GM12878 (cell line): Measurements from ENCODE around the gene PRKN. TPM values are rescaled to one million over a fixed set of nuclear protein-coding genes. Genes with fewer than 3 reads are reported as not detected.

Experiments used
- ATAC-seq: fragments of 200-7000 bp; cut with Tn5 transposase; 3 replicates; pipeline ENCODE4 v1.9.1; 2020; ENCODE audit warnings: mild to moderate bottlenecking, moderate library complexity
- BruUV-seq: library from RNA; stranded (reverse); fragments of 400-500 nt; replicated peaks from 2 replicates; lab custom pipeline; 2021; lab: Mats Ljungman, UMichigan
- CTCF ChIA-PET: fragments of 300-600 bp; sonication (Branson Sonifier 250); formaldehyde crosslinking; extraction: SDS; loops from one replicate; lab custom pipeline; 2021; ENCODE audit warnings: inconsistent platforms; lab: Yijun Ruan, JAX
- POLR2A ChIA-PET: fragments of 350-600 bp; formaldehyde crosslinking; extraction: SDS; loops from one replicate; lab custom pipeline; 2021; ENCODE audit warnings: inconsistent platforms; lab: Charles Lee
- RAD21 ChIA-PET: fragments of 300-600 bp; sonication (Branson Sonifier 250); formaldehyde crosslinking; loops from one replicate; lab custom pipeline; 2023; ENCODE audit warnings: antibody characterized with exemption; ENCODE audit not compliant: unreplicated experiment; lab: Charles Lee
- SMC1A ChIA-PET: fragments of 300-600 bp; sonication (Branson Sonifier 250); formaldehyde crosslinking; loops from one replicate; lab custom pipeline; 2023; ENCODE audit not compliant: unreplicated experiment, uncharacterized antibody; lab: Charles Lee
- DNase-seq: peaks from one replicate; pipeline ENCODE4 v3.0.0-alpha.2; 2011; ENCODE audit warnings: low read depth, low spot score
- FAIRE-seq: peaks from 3 replicates; lab custom pipeline; 2011; peaks lifted over from hg19 to GRCh38; lab: Jason Lieb, UNC
- H2AFZ ChIP-seq: 2 replicates; pipeline ENCODE4 v1.6.0; 2011; ENCODE audit warnings: low read depth, low read length, control low read depth; ENCODE audit not compliant: control insufficient read depth
- H3K27ac ChIP-seq: 2 replicates; pipeline ENCODE4 v1.5.1; 2011; ENCODE audit warnings: control low read depth; ENCODE audit not compliant: control insufficient read depth, insufficient read depth
- H3K27me3 ChIP-seq, 2 experiments: replicated peaks in 1 of 2; 2 replicates each; pipeline versions ENCODE4 v1.6.0 to v1.6.1; 2011; ENCODE audit warnings: low read length in 1 of 2; ENCODE audit not compliant: control insufficient read depth in 2 of 2, insufficient read depth in 2 of 2
- H3K36me3 ChIP-seq, 2 experiments: 2 replicates each; pipeline ENCODE4 v1.5.1; 2011; ENCODE audit warnings: low read length in 1 of 2; ENCODE audit not compliant: control insufficient read depth in 2 of 2, insufficient read depth in 2 of 2
- H3K4me1 ChIP-seq: 2 replicates; pipeline ENCODE4 v1.6.1; 2011; ENCODE audit warnings: mild to moderate bottlenecking, low read length, moderate library complexity, mixed read lengths; ENCODE audit not compliant: control insufficient read depth, insufficient read depth
- H3K4me2 ChIP-seq: 2 replicates; pipeline ENCODE4 v1.6.0; 2011; ENCODE audit warnings: control low read depth; ENCODE audit not compliant: control insufficient read depth, insufficient read depth
- H3K4me3 ChIP-seq: fragments of 200-600 bp; sonication (generic); 2 replicates; pipeline ENCODE4 v1.5.1; 2016
- H3K79me2 ChIP-seq: 2 replicates; pipeline ENCODE4 v1.6.0; 2011; ENCODE audit warnings: low read length; ENCODE audit not compliant: control insufficient read depth, insufficient read depth
- H3K9ac ChIP-seq: 2 replicates; pipeline ENCODE4 v1.8.0; 2011; ENCODE audit warnings: low read length, control low read depth, mixed read lengths; ENCODE audit not compliant: control insufficient read depth, insufficient read depth
- H3K9me3 ChIP-seq: replicated peaks from 3 replicates; pipeline ENCODE4 v1.5.1; 2011; ENCODE audit warnings: mild to moderate bottlenecking, low read length; ENCODE audit not compliant: control insufficient read depth, insufficient read depth
- H4K20me1 ChIP-seq: 2 replicates; pipeline ENCODE4 v1.6.0; 2011; ENCODE audit not compliant: control insufficient read depth, insufficient read depth
- FOS ChIP-seq: IDR thresholded peaks from 3 replicates; pipeline ENCODE4 v1.6.1; 2011; ENCODE audit warnings: borderline replicate concordance; ENCODE audit not compliant: insufficient read length; ENCODE audit errors: extremely low read depth
- KLF5 ChIP-seq: fragments of 450-650 bp; IDR thresholded peaks from 2 replicates; pipeline ENCODE4 v1.6.1; 2014; ENCODE audit warnings: mild to moderate bottlenecking; ENCODE audit not compliant: partially characterized antibody
- MYB ChIP-seq: fragments of 150-350 bp; IDR thresholded peaks from 2 replicates; pipeline ENCODE4 v1.6.1; 2014; ENCODE audit warnings: mild to moderate bottlenecking, low read depth, low read length, borderline replicate concordance
- NR2F1 ChIP-seq: fragments of 450-650 bp; conservative IDR thresholded peaks from 2 replicates; pipeline ENCODE4 v1.6.1; 2017; ENCODE audit warnings: mild to moderate bottlenecking
- RAD51 ChIP-seq: fragments of 450-650 bp; IDR thresholded peaks from 2 replicates; pipeline ENCODE4 v1.6.1; 2016; ENCODE audit warnings: moderate library complexity, mild to moderate bottlenecking, inconsistent platforms
- RELB ChIP-seq: fragments of 450-650 bp; IDR thresholded peaks from 2 replicates; pipeline ENCODE4 v1.6.1; 2017; ENCODE audit warnings: low read depth, mild to moderate bottlenecking, moderate library complexity
- SMC3 ChIP-seq: IDR thresholded peaks from 2 replicates; pipeline ENCODE4 v1.6.1; 2011; ENCODE audit warnings: low read length, improper control_type of control experiment, borderline replicate concordance
- SUPT20H ChIP-seq: IDR thresholded peaks from 2 replicates; pipeline ENCODE4 v1.6.1; 2011; ENCODE audit warnings: low read depth, mild to moderate bottlenecking, low read length, moderate library complexity, borderline replicate concordance; ENCODE audit not compliant: control insufficient read depth
- TCF3 ChIP-seq: IDR thresholded peaks from 2 replicates; pipeline ENCODE4 v1.6.1; 2012; ENCODE audit warnings: low read depth, mild to moderate bottlenecking, low read length, borderline replicate concordance; ENCODE audit not compliant: insufficient read depth
- ZBTB4 ChIP-seq: fragments of 450-650 bp; formaldehyde crosslinking; IDR thresholded peaks from 2 replicates; pipeline ENCODE4 v1.4.0; 2022; ENCODE audit warnings: mild to moderate bottlenecking, moderate library complexity
- ZNF207 ChIP-seq: fragments of 450-650 bp; IDR thresholded peaks from 2 replicates; pipeline ENCODE4 v1.6.1; 2014; ENCODE audit warnings: antibody characterized with exemption, mild to moderate bottlenecking, borderline replicate concordance
- WGBS: methylation state at CpG from one replicate; pipeline ENCODE4 v1.1.6; 2016; ENCODE audit warnings: low lambda C conversion rate; ENCODE audit not compliant: insufficient replicate concordance, insufficient coverage; ENCODE audit errors: missing lambda C conversion rate; 5-methylcytosine and 5-hydroxymethylcytosine counted together
- in situ Hi-C: fragments of 300-500 bp; cut with MboI; formaldehyde crosslinking; loops from 9 replicates; pipeline ENCODE4 v1.14.3; 2018; ENCODE audit warnings: mixed read lengths
- intact Hi-C: fragments of 100-400 bp; cut with micrococcal nuclease; formaldehyde crosslinking; loops from one replicate; pipeline ENCODE4 v1.14.2; 2022; ENCODE audit not compliant: unreplicated experiment
- polyA plus RNA-seq, 11 experiments: library from polyadenylated mRNA; depleted of rRNA in 4 of 11; unstranded in 6 of 11; stranded (reverse) in 5 of 11; fragments of >200 nt; fragmentation: Nextera tagmentation in 4 of 11; fragmentation: Illumina TruSeq in 1 of 11; extraction: Ambion mirVana in 4 of 11; extraction: Trizol in 1 of 11; gene quantifications; 1 replicate in 1 of 11; 2 replicates in 10 of 11; pipeline versions ENCODE4 v1.2.1 to v1.2.3, GENCODE V29; 2011 to 2016; ENCODE audit warnings: inconsistent platforms in 2 of 11, missing spikeins in 2 of 11, low read depth in 1 of 11
- total RNA-seq, 4 experiments: library from RNA; depleted of rRNA in 3 of 4; stranded (reverse); fragments of >200 nt in 3 of 4; fragmentation: Illumina TruSeq in 1 of 4; extraction: Trizol in 1 of 4; gene quantifications; 2 replicates each; pipeline versions ENCODE4 v1.2.1 to v1.2.3, GENCODE V29; 2013 to 2021

The PRKN gene
- total and polyA plus RNA-seq, 10 of the 15 experiments (the other 5 are each of a cell fraction or from before 2014, with no cell fraction given), result 0.06 to 0.09 TPM; not detected in 8

DNA sequence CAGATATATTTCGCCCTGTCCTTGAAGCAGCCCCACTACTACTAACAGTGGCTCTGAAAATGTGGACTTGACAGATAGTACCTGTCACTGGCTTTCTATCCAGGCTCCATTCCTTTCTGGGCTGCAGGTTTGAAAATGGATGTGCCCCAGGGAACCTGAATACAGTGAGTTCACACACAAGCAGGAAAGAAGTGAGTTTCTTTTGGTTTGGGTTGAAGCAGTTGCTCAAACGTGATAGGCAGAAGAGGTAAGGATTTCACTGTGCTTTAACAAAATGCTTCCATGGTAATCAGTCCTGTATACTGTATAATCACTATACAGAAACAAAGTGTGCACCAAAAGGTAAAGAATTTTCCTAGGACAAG is 382.9 kb downstream of the PRKN start:
- H3K79me2 ChIP-seq, result no peaks in the 10 kb centered on the region
- TF ChIP-seq FOS (no peak), NR2F1 (no peak), SMC3 (no peak), ZNF207 (no peak)
- no peak for DNase-seq
- intact Hi-C loops, result no loop called here
- RAD21 ChIA-PET, result no interaction called here
- no peaks in the 10 kb centered on the region for H4K20me1 ChIP-seq
- no TSS peak for BruUV-seq
- no peak overlapping the region for H2AFZ ChIP-seq
- WGBS, result 4% methylated on average over 2 of the region's 2 CpGs
- POLR2A ChIA-PET, result no interaction called here
- SMC1A ChIA-PET, result no interaction called here
- in situ Hi-C loops, result no loop called here
- no peak for ATAC-seq
- CTCF ChIA-PET, result no interaction called here
- FAIRE-seq, result no peak
- H3K9ac ChIP-seq, result no peak overlapping the region
- no peaks in the 10 kb centered on the region for H3K4me1 ChIP-seq
- H3K4me2 ChIP-seq, result no peak overlapping the region
- no peaks in the 10 kb centered on the region for H3K9me3 ChIP-seq
- H3K27ac ChIP-seq, result no peak overlapping the region
- no peaks in the 10 kb centered on the region for H3K36me3 ChIP-seq
- no peak overlapping the region for H3K4me3 ChIP-seq
- H3K27me3 ChIP-seq, result no peaks in the 10 kb centered on the region

- H2AFZ ChIP-seq, result no peak overlapping the region
- ATAC-seq (no peak), FAIRE-seq (no peak), DNase-seq (no peak)
- H3K4me2 ChIP-seq, result no peak overlapping the region
- in situ Hi-C loops, result no loop called here
- intact Hi-C loops, result no loop called here
- RAD21 ChIA-PET, result no interaction called here
- 14% methylated on average over 8 of the region's 8 CpGs for WGBS
- POLR2A ChIA-PET, result no interaction called here
- H3K9ac ChIP-seq, result no peak overlapping the region
- BruUV-seq, result no TSS peak
- H3K27ac ChIP-seq, result no peak overlapping the region
- no peaks in the 10 kb centered on the region for H3K36me3 ChIP-seq
- CTCF ChIA-PET, result no interaction called here
- H3K4me3 ChIP-seq, result no peak overlapping the region
- SMC1A ChIA-PET, result no interaction called here
- no peaks in the 10 kb centered on the region for H3K27me3 ChIP-seq
- H3K79me2 ChIP-seq, result no peaks in the 10 kb centered on the region
- H3K9me3 ChIP-seq, result no peaks in the 10 kb centered on the region
- no peak for TF ChIP-seq MYB
- TF ChIP-seq RELB, result no peak
- no peak for TF ChIP-seq KLF5
- no peak for TF ChIP-seq RAD51
- TF ChIP-seq TCF3, result no peak
- no peak for TF ChIP-seq ZBTB4 (CRISPR knock-in tag)
- TF ChIP-seq SUPT20H, result no peak
- TF ChIP-seq, all 136 proteins: peak for 0
- no peaks in the 10 kb centered on the region for H4K20me1 ChIP-seq
- no peaks in the 10 kb centered on the region for H3K4me1 ChIP-seq
Measured at GRCh38 chr6:162343936-162344645, 383.5 kb downstream of the PRKN start.
